Neuronal stem cell (in vitro differentiated cells): Measurements from ENCODE around the gene PRB2.
"Not testable (repeated sequence)": the region's sequence is repeated elsewhere in the genome, so short reads cannot be mapped to it uniquely, and the experiment has no call there.

Source experiments
- DNase-seq: peaks from one replicate; pipeline ENCODE4 v3.0.0-alpha.2; 2013; ENCODE audit warnings: low spot score
- H2AFZ ChIP-seq: one replicate; pipeline ENCODE4 v1.6.1; 2013; ENCODE audit warnings: mild to moderate bottlenecking, low read length, inconsistent platforms
- H2AK5ac ChIP-seq: 2 replicates; pipeline ENCODE4 v1.6.1; 2013; ENCODE audit warnings: low read depth, mild to moderate bottlenecking, inconsistent platforms, low read length, moderate library complexity, mixed read lengths
- H2BK120ac ChIP-seq: 2 replicates; pipeline ENCODE4 v1.6.1; 2013; ENCODE audit warnings: low read depth, mild to moderate bottlenecking, inconsistent platforms, low read length, moderate library complexity, mixed read lengths
- H2BK12ac ChIP-seq: one replicate; pipeline ENCODE4 v1.6.1; 2013; ENCODE audit warnings: low read length, inconsistent platforms
- H2BK15ac ChIP-seq: 2 replicates; pipeline ENCODE4 v1.6.1; 2013; ENCODE audit warnings: mild to moderate bottlenecking, low read length, inconsistent platforms, mixed read lengths
- H2BK5ac ChIP-seq: one replicate; pipeline ENCODE4 v1.6.1; 2013; ENCODE audit warnings: inconsistent platforms, mild to moderate bottlenecking, low read length, moderate library complexity
- H3K14ac ChIP-seq: one replicate; pipeline ENCODE4 v1.6.1; 2013; ENCODE audit warnings: low read length, inconsistent platforms
- H3K18ac ChIP-seq: 2 replicates; pipeline ENCODE4 v1.6.1; 2013; ENCODE audit warnings: low read length, inconsistent platforms
- H3K23ac ChIP-seq: 2 replicates; pipeline ENCODE4 v1.6.1; 2013; ENCODE audit warnings: low read depth, mild to moderate bottlenecking, mixed read lengths, low read length, inconsistent platforms; ENCODE audit not compliant: poor library complexity
- H3K27ac ChIP-seq: replicated peaks from 3 replicates; pipeline ENCODE4 v1.5.1; 2013; ENCODE audit warnings: low read length, inconsistent platforms
- H3K27me3 ChIP-seq, 3 experiments: 2 replicates each; pipeline ENCODE4 v1.6.1; 2013; ENCODE audit warnings: low read length in 3 of 3, mild to moderate bottlenecking in 2 of 3, inconsistent platforms in 1 of 3, low read depth in 1 of 3, mixed read lengths in 1 of 3, moderate library complexity in 1 of 3; ENCODE audit not compliant: control insufficient read depth in 3 of 3, insufficient read depth in 3 of 3
- H3K36me3 ChIP-seq, 2 donors: replicated peaks in 1 of 2; 2 replicates each; pipeline ENCODE4 v1.6.1; 2013; ENCODE audit warnings: low read length in 2 of 2; ENCODE audit not compliant: control insufficient read depth in 2 of 2, insufficient read depth in 2 of 2
- H3K4ac ChIP-seq: 2 replicates; pipeline ENCODE4 v1.6.1; 2013; ENCODE audit warnings: inconsistent platforms, mild to moderate bottlenecking, low read length, moderate library complexity
- H3K4me1 ChIP-seq, 2 donors: 1 replicate in 1 of 2; 2 replicates in 1 of 2; pipeline ENCODE4 v1.6.1; 2013; ENCODE audit warnings: low read length in 2 of 2, low read depth in 1 of 2; ENCODE audit not compliant: control insufficient read depth in 2 of 2, insufficient read depth in 1 of 2
- H3K4me2 ChIP-seq: one replicate; pipeline ENCODE4 v1.6.1; 2013; ENCODE audit warnings: mild to moderate bottlenecking, low read length, inconsistent platforms; ENCODE audit not compliant: insufficient read depth, poor library complexity, severe bottlenecking
- H3K4me3 ChIP-seq, 2 donors: 2 replicates each; pipeline ENCODE4 v1.5.1; 2013; ENCODE audit warnings: low read length in 2 of 2, mild to moderate bottlenecking in 2 of 2, inconsistent platforms in 1 of 2, moderate library complexity in 1 of 2
- H3K79me1 ChIP-seq: one replicate; pipeline ENCODE4 v1.6.1; 2013; ENCODE audit warnings: low read depth, mild to moderate bottlenecking, inconsistent platforms, low read length, moderate library complexity
- H3K9ac ChIP-seq: one replicate; pipeline ENCODE4 v1.6.1; 2013; ENCODE audit warnings: mild to moderate bottlenecking, low read depth, low read length, inconsistent platforms; ENCODE audit not compliant: poor library complexity
- H3K9me3 ChIP-seq, 2 donors: replicated peaks in 1 of 2; 2 replicates each; pipeline versions ENCODE3 to v1.6.1; 2013; ENCODE audit warnings: low read length in 2 of 2, mild to moderate bottlenecking in 2 of 2, inconsistent platforms in 1 of 2, low read depth in 1 of 2, mixed read lengths in 1 of 2, moderate library complexity in 1 of 2; ENCODE audit not compliant: control insufficient read depth in 2 of 2, insufficient read depth in 1 of 2
- H4K8ac ChIP-seq: one replicate; pipeline ENCODE4 v1.6.1; 2013; ENCODE audit warnings: low read depth, mild to moderate bottlenecking, inconsistent platforms, low read length, moderate library complexity
- H4K91ac ChIP-seq: one replicate; pipeline ENCODE4 v1.6.1; 2013; ENCODE audit warnings: low read length, low read depth, mild to moderate bottlenecking, inconsistent platforms; ENCODE audit not compliant: poor library complexity
- WGBS, 2 donors: extraction: QIAGEN DNeasy Blood & Tissue Kit; methylation state at CpG; one replicate each; pipeline ENCODE4 v1.1.7; 2013; ENCODE audit warnings: missing lambda C conversion rate in 2 of 2, mixed read lengths in 1 of 2; ENCODE audit not compliant: insufficient read length in 2 of 2, insufficient replicate concordance in 1 of 2; ENCODE audit errors: extremely low coverage in 2 of 2; 5-methylcytosine and 5-hydroxymethylcytosine counted together

PRB2 gene

GRCh38 chr12:11351736-11352135, 43.6 kb downstream of the PRB2 start:
- not testable (repeated sequence) for H3K79me1 ChIP-seq, H3K4me1 ChIP-seq, H2BK120ac ChIP-seq, H2AK5ac ChIP-seq, H4K91ac ChIP-seq, H3K4me3 ChIP-seq, DNase-seq, H3K36me3 ChIP-seq, H3K14ac ChIP-seq, H3K9me3 ChIP-seq, H3K27me3 ChIP-seq, H2AFZ ChIP-seq, H3K9ac ChIP-seq, H3K4ac ChIP-seq, H3K18ac ChIP-seq, H2BK12ac ChIP-seq, H2BK5ac ChIP-seq, H3K23ac ChIP-seq, H3K4me2 ChIP-seq, H2BK15ac ChIP-seq, H3K27ac ChIP-seq, H4K8ac ChIP-seq
- no CpG with 5 or more reads among the region's 2 CpGs for WGBS, 2 donors

- no peak for DNase-seq
- Histone ChIP-seq H2AFZ (no peak overlapping the region), H2BK5ac (no peak overlapping the region), H2BK15ac (no peak overlapping the region), H2BK120ac (no peak overlapping the region), H3K9ac (no peak overlapping the region), H3K18ac (no peak overlapping the region), H3K23ac (no peak overlapping the region), H2AK5ac (no peak overlapping the region), H3K36me3 (no peaks in the 10 kb centered on the region), H2BK12ac (no peak overlapping the region), H3K4me1 (no peaks in the 10 kb centered on the region), H3K4ac (no peak overlapping the region), H4K8ac (no peak overlapping the region), H3K4me2 (no peak overlapping the region), H3K4me3 (no peak overlapping the region), H3K27me3 (no peaks in the 10 kb centered on the region), H3K27ac (no peak overlapping the region), H4K91ac (no peak overlapping the region), H3K79me1 (no peaks in the 10 kb centered on the region), H3K9me3 (no peaks in the 10 kb centered on the region), H3K14ac (no peak overlapping the region)
- WGBS, 2 donors: no CpG with 5 or more reads among the region's 9 CpGs
Observed at GRCh38 chr12:11348439-11348838, 46.9 kb downstream of the PRB2 start.

GRCh38 chr12:11347810-11348209, 47.6 kb downstream of the PRB2 start:
- Histone ChIP-seq H2AK5ac (no peak overlapping the region), H2BK15ac (no peak overlapping the region), H2BK120ac (no peak overlapping the region), H3K79me1 (no peaks in the 10 kb centered on the region), H3K36me3 (no peaks in the 10 kb centered on the region), H3K4me2 (no peak overlapping the region), H4K91ac (no peak overlapping the region), H3K4ac (no peak overlapping the region), H3K4me3 (no peak overlapping the region), H3K4me1 (no peaks in the 10 kb centered on the region), H3K18ac (no peak overlapping the region), H3K14ac (no peak overlapping the region), H3K27me3 (no peaks in the 10 kb centered on the region), H3K9ac (no peak overlapping the region), H2AFZ (no peak overlapping the region), H3K27ac (no peak overlapping the region), H4K8ac (no peak overlapping the region), H2BK5ac (no peak overlapping the region), H3K23ac (no peak overlapping the region), H2BK12ac (no peak overlapping the region), H3K9me3 (no peaks in the 10 kb centered on the region)
- DNase-seq: no peak
- WGBS, 2 donors: no CpG with 5 or more reads among the region's 6 CpGs

GRCh38 chr12:11344500-11344899, 50.9 kb downstream of the PRB2 start:
- H3K9me3 ChIP-seq: no peaks in the 10 kb centered on the region
- H2BK15ac ChIP-seq: no peak overlapping the region
- no peak overlapping the region for H3K14ac ChIP-seq
- H3K4me1 ChIP-seq: no peaks in the 10 kb centered on the region
- H4K8ac ChIP-seq: no peak overlapping the region
- no peak overlapping the region for H3K4me3 ChIP-seq
- no peak for DNase-seq
- H2AFZ ChIP-seq: no peak overlapping the region
- no peaks in the 10 kb centered on the region for H3K36me3 ChIP-seq
- H3K27ac ChIP-seq: no peak overlapping the region
- no peak overlapping the region for H2AK5ac ChIP-seq
- no peak overlapping the region for H3K4me2 ChIP-seq
- no peak overlapping the region for H3K9ac ChIP-seq
- no CpG with 5 or more reads among the region's 2 CpGs for WGBS, 2 donors
- H3K79me1 ChIP-seq: no peaks in the 10 kb centered on the region
- H4K91ac ChIP-seq: no peak overlapping the region
- H3K23ac ChIP-seq: no peak overlapping the region
- H3K27me3 ChIP-seq: no peaks in the 10 kb centered on the region
- H3K4ac ChIP-seq: no peak overlapping the region
- H3K18ac ChIP-seq: no peak overlapping the region
- H2BK120ac ChIP-seq: no peak overlapping the region
- H2BK5ac ChIP-seq: no peak overlapping the region
- no peak overlapping the region for H2BK12ac ChIP-seq
